NB4 (cell line): ENCODE measurements around the gene ANO8.
A peak's percentile ranks its signal among the peaks of the same experiment; 100 is the strongest.
"Not testable (repeated sequence)": the region's sequence is repeated elsewhere in the genome, so short reads cannot be mapped to it uniquely, and the experiment has no call there.

Source experiments
- DNase-seq: peaks from one replicate; pipeline ENCODE4 v3.0.0; 2010; ENCODE audit warnings: low read depth
- H3K4me3 ChIP-seq: one replicate; pipeline ENCODE4 v1.5.1; 2011; ENCODE audit warnings: mild to moderate bottlenecking, low read depth, low read length, moderate library complexity
- CTCF ChIP-seq: IDR thresholded peaks from one replicate; pipeline ENCODE4 v1.5.1; 2012; ENCODE audit warnings: low read depth, low read length
- MAX ChIP-seq: IDR thresholded peaks from 2 replicates; pipeline ENCODE4 v1.6.1; 2011; ENCODE audit warnings: low read depth, low read length
- MYC ChIP-seq: IDR thresholded peaks from 2 replicates; pipeline ENCODE4 v1.6.1; 2011; ENCODE audit warnings: low read depth, low read length
- POLR2A ChIP-seq: IDR thresholded peaks from 2 replicates; pipeline ENCODE4 v1.6.1; 2011; ENCODE audit warnings: mild to moderate bottlenecking; ENCODE audit not compliant: insufficient read length; ENCODE audit errors: extremely low read depth

ANO8 gene

GRCh38 chr19:17370026-17370587 is 35.5 kb upstream of the ANO8 start:
- TF ChIP-seq MYC (peak; percentile 57; the same call in 1 of the 2 replicates), CTCF (no peak), MAX (peak; percentile 92)
- DNase-seq: peak; percentile 78

GRCh38 chr19:17365361-17365760 is 30.7 kb upstream of the ANO8 start:
- no peak for DNase-seq
- no peak for TF ChIP-seq CTCF
- no peak overlapping the region for H3K4me3 ChIP-seq

More at GRCh38 chr19:17370026-17370587, 35.5 kb upstream of the ANO8 start:
- H3K4me3 ChIP-seq: no peak overlapping the region

- not testable (repeated sequence) for H3K4me3 ChIP-seq, DNase-seq
Measured at GRCh38 chr19:17363852-17364605, 29.4 kb upstream of the ANO8 start.

GRCh38 chr19:17359905-17360800 is 25.5 kb upstream of the ANO8 start:
- TF ChIP-seq MAX: no peak
- TF ChIP-seq CTCF: no peak
- H3K4me3 ChIP-seq: no peak overlapping the region
- DNase-seq: no peak

- TF ChIP-seq MYC (no peak), MAX (no peak), POLR2A (no peak), CTCF (no peak)
- DNase-seq: no peak
Measured at GRCh38 chr19:17358395-17358794, 23.7 kb upstream of the ANO8 start.

GRCh38 chr19:17357724-17358123 is 23.1 kb upstream of the ANO8 start:
- no peak for DNase-seq
- no peak overlapping the region for H3K4me3 ChIP-seq
- TF ChIP-seq POLR2A (no peak), MAX (no peak), MYC (no peak), CTCF (no peak)

More at GRCh38 chr19:17358395-17358794, 23.7 kb upstream of the ANO8 start:
- H3K4me3 ChIP-seq: no peak overlapping the region
